Stimulated activated CD4-positive, alpha-beta T cell treated with anti-CD3 and anti-CD28 coated beads, TNF-alpha, amount 100 ng/mL, for 24 hours (primary cell): Measurements from ENCODE around the gene PRR5L.

Experiments used
- DNase-seq, 3 experiments: peaks; one replicate each; pipeline ENCODE4 v3.0.0-alpha.2; 2020; ENCODE audit warnings: low read depth in 3 of 3

PRR5L gene

DNA sequence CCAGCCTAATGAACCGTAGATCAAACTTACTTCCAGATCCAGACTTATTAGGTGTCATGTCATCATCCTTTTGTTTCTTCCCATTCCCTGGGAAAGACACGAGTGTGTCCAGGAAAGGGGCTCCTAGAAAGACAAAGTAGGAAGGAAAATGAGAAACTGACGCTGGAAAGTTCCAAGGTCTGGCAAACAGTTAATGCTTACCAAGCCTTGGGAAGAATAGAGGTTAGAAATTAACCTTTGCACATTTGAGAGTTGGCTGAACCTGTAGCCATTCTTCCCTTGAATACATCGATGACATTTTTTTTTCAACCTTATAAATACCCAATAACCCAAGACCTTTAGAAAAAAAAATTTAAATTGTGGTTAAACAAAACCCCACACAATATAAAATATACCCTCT is 136.7 kb downstream of the PRR5L start:
- DNase-seq = no peak

DNA sequence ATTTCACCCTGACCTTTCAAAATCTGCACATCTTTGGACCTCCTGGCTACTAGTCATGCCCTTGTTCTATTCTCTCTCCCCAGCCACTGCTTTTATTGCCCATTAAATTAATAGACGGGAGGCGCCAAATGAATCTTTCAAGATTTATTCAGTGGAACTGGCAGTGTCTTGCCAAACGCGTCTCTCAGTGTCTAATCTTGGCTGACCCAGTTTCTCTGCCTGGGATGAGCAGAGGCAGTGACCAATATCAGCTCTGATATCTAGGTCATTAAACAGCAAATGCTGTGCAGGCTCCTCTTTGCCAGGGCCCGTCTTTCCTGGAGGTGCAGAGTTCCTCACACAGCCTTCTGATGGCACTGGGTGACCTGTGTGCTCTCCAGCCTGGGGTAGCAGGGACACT is 140.0 kb downstream of the PRR5L start:
- DNase-seq = no peak

DNA sequence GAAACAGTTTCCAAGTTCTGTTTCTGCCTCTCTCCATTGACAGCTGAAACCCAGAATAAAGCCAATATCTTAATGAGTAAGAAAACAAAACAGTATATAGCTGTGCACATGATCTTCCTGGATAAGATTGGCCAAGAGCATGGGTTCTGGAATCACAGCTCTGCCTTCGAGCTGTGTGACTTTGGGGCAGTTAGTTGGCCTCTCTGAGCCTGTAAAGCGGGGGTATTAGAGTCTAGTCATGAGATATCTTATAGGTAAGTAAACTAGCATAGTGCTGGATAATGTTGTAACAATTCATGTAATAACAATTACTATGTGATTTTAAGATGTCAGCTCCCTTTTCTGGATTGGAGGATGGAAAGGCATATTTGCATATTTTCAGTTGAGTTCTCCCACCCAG is 140.5 kb downstream of the PRR5L start:
- DNase-seq = no peak

DNA sequence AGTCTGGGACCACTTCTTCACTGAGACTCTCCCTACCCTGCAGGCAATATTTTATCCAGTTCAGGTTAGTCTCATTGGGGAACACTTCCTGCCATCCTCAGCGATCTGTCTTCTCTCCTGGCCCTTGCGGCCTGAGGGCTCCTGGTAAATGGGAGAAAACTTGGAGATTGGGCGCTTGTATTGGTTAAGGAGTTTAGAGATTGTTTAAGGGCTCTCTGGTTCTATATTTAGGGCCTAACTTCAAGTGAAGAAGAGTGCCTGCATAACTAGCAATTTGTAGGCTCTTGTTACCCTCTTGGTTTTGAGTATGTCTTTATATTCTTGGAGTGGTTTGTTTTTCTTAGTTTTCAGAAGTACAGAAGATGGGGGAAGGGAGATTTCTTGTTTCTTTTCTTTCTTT is 141.3 kb downstream of the PRR5L start:
- DNase-seq = no peak

DNA sequence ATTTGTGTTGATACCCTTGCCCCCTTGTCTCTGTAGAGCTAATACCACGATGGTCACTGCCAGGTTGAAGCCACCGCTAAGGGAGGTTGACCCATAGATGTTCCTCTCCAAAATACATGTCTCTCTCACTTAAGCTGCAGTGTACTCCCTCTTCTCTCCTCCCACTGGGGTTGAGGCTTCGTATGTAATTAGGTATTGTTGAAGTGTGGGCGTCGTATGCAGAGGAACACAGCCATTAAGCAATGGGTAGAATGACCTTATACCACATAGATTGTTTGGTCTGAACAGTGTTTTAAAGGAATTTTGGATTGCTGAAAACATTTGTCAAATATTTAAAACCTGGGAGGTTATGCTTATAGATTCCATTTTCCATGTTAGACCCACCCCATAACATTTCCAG is 142.0 kb downstream of the PRR5L start:
- no peak for DNase-seq

DNA sequence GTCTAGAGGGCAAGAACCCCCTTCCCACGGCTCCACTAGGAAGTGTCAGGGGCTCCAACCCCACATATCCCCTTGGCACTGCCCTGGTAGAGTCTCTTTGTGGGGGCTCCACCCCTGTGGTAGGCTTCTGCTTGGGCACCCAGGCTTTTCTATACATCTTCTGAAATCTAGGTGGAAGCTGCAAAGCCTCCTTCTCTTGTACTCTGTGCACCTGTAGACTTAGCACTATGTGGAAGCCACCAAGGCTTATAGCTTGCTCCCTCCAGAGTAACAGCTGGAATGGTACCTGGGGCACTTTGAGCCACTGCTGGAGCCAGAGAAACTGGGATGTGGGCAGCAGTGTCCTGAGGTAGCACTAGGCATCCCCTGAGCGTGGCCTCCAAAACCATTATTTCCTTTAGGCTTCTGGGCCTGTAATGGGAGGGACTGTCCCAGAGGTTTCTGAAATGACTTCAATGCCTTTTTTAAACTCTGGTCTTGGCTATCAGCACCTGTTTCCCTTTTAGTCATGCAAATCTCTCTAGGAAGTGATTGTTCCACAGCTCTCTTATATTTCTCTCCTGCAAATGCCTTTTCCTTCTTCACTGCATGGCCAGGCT is 145.6 kb downstream of the PRR5L start:
- DNase-seq = no peak

DNA sequence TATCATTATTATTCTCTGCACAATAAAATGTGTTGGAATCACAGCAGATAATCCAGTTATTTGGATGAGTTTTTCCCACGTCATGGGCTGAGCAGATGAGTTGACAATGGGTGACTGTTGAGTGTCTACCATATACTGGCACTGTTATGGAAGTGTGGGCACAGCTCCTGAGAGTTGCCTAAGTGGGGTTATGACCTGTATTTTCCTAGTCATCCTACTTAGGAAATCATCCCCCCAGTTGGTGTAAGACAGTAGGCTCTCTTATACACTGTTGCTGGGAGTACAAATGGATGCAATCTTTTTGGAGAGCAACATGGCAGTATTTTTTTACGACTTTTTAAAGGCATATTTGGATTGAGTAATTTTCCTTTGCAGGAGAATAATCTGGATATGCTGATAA is 147.6 kb downstream of the PRR5L start:
- no peak for DNase-seq

DNA sequence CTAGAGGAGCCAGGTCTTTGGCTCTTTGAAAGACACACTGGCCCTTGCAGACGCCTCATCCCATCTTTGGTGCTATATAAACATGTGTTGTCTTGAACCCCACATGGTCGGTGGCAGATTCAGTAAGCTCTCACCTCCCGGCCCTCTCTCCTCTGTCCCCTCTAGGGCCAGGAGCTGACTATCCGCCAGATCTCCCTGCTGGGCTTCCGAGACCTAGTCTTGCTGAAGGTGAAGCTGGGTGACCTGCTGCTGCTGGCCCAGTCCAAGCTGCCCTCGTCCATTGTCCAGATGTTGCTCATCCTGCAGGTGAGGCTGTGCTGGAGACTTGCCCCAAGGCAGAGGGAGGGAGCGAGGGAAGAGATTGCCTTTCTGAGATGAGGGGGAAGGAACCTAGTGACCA is 150.0 kb downstream of the PRR5L start:
- no peak for DNase-seq

DNA sequence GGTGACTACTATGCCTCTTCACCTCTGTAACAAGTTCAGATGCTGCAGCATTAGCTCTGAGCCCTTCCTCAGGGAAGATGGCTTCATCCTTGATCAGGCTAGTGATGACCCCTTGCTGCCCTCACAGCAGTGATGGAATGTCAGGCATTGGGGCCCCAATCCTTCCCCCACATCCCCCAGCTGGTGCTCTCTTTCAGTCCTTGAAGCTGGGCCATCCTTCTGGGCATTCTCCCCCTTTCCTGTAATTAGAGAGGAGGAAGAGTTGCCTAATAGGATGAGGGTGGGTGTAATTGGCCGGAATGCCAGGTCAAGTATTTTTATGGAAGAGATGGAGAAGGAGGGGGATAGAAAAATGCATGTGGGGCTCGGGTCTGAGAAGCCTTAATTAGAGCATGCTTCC is 151.4 kb downstream of the PRR5L start:
- no peak for DNase-seq

DNA sequence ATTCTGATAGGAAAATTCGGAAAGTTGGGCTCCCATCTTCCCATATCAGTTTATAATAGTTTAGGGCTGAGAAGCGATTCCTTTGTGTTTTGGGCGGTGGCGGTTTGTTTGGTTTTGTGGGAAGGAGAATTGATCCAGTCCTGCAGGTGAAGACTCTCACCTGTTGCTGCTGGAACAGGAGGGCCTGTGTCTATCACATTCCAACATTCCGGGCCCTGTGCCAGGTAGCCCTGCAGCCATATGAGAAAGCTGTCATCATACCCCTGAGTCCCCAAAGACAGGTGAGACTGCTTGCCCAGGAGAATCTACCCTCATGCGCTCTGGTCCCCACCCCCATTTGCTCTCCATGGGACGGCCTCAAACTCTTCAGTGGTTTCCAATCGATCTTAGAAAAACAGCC is 151.9 kb downstream of the PRR5L start:
- DNase-seq = no peak

DNA sequence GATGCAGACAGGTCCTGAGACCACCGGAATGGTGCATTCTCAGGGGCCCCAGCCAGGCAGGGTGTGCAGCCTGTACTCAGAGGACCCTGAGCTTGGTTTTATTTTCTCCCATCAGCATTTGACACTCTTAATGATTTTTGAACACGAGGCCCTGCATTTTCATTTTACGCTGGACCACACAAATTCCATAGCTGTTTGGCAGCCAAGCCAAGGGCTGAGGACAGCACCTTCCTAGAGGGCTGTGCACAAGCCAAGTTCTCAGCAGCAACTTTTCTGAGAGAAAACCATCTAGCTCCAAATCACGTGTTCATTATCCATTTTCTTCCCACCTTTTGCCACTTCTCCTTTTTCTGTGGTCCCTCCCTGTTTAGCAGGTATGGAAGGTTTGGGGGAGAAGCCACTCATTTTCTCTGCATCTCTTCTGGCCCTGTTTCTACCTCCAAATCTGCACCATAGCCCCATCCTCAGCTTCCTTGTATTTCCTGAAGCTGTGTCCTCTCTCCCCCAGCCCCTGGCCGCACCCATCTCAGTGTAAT is 153.5 kb downstream of the PRR5L start:
- no peak for DNase-seq

DNA sequence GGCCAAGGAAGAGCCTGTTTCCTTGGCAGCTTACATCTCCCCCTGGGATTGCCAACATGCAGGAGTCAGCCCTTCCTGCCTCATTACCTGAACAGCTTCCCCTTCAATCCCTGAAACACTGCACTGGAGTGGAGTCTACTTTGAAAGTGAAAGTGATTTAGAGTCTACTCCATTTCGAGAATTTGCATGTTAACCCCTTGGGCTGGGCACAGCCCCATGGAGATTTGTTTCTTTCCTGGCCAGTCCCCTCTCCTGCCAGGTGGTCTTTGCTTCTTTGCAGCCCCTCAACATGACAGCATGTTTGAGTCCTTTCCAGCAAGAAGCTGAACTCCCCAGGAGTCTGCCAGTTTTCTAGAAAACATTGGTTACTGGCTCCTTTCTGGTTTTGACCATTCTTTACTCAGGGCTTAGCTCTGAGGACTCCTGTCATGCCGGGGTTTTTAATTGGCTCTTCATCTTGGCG is 154.1 kb downstream of the PRR5L start:
- DNase-seq = no peak

DNA sequence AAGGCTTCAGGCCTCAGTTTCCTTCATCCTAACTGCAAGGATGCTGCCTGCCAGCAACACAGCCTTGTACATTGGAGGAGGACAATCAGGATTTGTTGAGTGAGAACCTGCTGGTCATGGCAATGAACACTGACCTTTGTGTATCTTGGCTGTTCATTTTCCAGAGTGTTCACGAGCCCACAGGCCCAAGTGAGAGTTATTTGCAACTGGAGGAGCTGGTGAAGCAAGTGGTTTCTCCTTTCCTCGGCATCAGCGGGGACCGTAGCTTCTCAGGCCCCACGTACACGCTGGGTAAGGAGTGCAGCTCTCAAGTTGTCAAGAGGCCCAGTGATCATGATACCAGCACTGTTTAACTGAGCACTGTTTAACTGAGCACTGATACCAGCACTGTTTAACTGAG is 155.0 kb downstream of the PRR5L start:
- DNase-seq = no peak

DNA sequence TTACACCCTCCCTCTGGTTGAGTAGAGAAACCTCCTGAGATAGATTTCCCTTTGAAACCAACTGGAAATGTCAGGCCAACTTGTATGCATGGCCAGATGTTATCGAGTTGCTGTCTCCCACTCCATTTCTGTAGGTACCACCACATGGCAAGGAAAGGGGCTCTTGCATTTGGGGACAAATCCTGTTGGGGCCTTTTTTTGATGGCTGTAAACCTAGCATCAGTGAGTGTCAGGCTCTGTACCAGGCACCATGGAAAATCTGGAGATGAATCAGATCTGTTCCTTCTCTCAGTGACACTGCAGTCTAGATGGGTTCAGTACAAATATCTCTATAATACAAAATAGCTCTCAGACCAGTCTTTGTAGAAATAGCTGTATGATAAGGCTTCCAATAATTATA is 155.6 kb downstream of the PRR5L start:
- no peak for DNase-seq

DNA sequence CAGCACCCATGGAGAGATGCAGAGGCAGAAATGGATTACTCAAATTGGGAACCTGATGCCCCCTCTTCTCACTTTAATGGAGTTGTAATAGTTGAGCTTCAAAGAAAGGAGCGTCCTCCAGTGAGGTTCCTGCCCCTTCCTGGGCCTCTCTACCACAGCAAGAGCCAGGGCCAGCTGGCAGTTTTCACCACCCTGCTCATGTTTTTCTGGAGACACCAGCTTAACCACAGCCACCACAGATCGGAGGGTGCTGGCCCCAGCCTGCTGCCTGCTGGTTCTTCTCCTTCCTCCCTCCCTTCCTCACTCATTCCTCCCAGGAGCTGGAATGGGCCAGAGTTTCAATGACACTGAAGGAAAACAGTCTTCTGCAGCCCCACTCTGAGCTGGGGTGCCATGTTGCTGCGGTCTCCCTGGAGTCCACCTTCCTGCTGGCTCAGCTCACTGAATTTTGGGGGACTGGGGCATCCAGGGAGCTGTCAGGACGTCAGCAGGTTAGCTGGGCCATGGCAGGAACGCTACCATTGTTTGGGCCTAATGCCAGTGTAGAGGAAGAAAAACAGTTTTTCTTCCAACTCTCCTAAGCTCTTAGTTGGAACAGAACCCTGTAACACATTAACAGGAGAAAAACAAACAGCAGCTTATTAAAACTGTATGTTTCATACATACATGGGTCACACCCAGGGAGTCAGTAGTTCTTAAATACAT is 156.3 kb downstream of the PRR5L start:
- no peak for DNase-seq

DNA sequence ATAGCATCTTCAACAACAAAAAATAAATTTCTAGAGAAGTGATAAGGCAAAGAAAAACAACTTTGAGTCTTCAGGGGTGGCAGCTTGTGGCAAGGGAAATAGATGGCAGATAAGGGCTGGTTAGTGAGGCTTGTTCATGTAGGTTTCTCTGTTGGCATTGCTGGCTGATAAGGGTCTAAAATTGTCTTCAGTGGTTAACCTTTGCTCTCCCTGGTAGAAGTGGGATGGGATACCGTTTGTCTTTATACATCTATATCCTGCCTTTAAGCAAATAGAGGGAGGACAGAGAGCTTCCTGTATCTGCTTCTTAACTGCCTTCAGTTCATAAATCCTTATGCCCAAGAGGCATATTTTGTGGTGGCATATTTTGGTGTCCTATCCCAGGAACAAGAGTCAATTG is 156.9 kb downstream of the PRR5L start:
- DNase-seq = no peak

DNA sequence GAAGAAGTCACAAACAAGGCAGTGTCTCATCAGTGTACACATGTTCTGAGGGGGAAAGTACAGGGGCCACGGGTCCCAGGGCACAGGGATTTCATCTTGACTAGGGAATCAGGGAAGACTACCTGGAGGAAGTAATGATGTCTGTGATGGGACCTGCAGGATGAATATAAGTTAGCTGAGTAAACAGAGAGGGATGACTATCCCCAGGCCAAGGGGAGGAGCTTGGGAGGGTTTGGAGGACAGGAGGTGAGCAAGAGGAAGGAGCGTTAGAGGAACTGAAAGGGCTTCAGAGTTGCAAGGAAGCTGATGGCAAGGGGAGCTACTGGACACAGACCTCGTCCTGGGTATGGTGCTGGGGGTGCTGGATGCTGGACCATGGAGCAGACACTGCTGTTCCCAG is 157.6 kb downstream of the PRR5L start:
- DNase-seq = no peak

DNA sequence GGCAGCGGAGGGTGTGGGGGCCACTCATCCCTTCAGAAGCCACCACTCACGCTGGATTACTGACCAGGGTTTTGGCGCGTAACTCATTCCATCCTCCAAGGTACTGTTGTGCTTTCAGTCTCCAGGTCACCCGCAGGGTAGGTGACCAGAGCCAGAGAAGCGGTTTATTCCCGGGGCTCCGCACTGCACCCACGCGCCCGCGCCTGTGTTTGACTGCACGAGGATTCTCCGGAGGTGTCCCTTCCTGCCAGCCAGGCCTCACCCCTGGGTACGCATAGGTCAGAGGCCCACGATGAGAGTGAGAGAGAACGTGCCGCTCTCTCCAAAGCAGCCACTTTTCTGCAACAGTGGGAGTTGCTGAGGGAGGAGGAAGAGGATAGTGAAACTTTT is 158.5 kb downstream of the PRR5L start:
- no peak for DNase-seq

DNA sequence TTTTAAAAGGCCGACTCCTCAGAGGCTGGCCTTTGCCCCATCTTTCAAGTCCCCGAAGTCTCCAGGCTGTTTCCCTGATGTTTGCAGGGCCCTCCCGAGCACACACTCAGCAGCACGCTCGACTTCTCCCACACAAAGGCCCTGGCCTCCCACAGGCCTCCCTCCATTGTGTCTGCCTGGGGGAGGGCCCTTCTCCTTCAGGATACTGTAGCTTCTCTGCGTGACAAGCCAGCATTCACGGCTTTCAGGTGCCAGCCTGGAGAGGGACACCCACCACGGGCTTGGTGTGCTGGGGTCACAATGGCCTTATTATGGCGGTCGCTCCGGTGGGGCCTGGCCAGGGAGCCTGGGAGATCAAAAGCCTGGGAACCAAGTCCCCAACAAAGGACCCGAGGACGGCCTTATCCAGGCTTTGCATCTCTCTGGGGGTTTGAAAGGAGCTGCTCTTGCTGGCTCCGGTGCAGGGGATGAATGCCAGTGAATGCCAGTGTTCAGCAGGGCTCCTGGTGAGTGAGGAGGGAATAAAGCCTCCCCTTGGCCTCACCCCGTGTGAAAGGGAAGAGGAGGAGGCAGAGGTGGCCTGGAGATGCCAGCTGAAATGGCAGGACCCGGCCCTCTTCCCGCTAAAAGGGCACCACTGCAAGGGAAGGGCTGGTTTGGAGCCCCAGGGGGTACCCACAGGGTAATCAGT is 159.0 kb downstream of the PRR5L start:
- DNase-seq = no peak

DNA sequence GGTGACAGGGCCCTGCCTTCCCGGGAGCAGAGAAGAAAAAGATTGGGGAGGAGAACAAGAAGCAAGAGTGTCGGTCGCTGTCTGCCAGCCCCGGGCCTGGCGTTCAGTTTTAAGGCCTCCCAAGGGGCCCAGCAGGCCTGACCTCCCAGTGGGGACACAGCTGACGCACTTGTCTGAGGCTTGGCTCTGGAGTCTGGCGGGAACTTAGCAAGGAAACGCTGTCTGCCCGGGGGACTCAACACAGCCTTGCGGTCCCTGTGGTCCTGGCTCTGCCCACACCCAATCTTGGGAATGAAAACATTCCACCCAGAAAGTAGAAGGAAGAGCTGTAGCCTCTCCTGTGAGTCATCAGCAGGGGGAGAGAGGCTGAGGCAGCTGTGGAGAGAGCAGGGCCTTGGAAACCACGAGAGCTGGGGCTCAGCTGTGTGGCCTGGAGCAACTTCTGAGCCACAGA is 159.6 kb downstream of the PRR5L start:
- DNase-seq = no peak

DNA sequence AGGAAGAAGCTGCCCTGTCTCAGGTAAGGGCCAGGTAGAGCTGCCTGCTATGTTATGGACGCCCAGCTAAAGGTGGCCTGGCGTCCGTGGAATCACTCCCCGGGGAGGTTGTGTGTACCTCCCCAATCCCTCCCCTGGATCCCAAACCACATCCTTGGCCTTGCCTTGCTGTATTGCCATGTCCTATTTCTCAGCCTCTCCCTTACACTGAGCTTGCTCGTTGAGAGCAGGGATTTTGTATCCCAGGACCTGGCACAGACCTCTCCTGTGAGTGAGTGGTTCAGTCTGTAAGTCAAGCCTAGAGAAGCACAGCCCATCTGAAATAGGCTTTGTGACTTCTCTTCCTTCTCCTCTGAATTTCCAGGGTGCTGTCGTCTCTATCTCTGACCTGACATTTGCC is 160.1 kb downstream of the PRR5L start:
- no peak for DNase-seq

DNA sequence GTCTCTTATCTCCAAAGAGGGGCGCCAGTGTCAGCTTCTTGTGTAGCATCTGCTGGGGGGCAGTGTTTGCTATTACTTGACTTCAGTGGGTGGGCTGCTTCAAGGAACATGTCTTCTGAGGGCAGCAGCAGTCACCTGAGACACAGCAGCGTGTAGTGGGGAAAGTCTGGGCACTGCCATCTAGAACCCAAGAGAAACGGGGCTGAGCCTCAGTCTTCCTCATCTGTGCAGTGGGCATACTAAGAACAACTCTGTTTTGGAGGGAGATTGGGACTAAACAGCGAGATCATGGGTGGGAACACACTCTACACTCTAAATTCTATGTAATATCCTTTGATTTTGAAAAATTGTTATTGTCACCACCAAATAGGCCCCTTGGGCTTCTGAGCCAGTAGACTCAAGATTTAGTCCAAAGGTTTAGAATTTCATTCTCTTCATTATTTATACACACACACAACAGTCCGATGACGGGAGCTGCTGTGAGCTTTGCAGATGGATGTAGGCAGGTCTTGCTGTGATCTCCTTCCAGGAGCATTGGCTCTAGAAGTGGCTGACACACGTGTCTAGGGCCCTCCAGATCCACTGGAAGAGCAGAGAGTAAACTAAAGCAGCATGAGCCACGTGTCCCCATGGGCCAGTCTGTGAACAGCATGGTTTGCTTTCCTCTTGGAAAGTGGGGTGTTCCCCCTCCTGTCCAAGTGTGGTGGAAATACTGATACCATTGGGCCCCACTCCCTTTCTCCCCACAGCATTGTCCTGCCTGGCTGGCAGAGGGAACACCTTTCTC is 162.2 kb downstream of the PRR5L start:
- no peak for DNase-seq
